SU-DHL-6 (cell line): Measurements from ENCODE around the gene SMAP2.

Experiments
- H2AFZ ChIP-seq: fragments of 200-600 bp; sonication (generic); 2 replicates; pipeline ENCODE4 v1.6.1; 2014; ENCODE audit warnings: low read depth, mild to moderate bottlenecking, moderate library complexity, mixed read lengths, antibody characterized with exemption, low read length; ENCODE audit not compliant: severe bottlenecking
- H3F3A ChIP-seq: fragments of 200-600 bp; shearing (Covaris generic); 2 replicates; pipeline ENCODE4 v1.6.0; 2016; ENCODE audit warnings: antibody characterized with exemption, mild to moderate bottlenecking; ENCODE audit not compliant: insufficient read depth
- H3K27ac ChIP-seq: fragments of 200-600 bp; sonication (generic); 2 replicates; pipeline ENCODE4 v1.5.1; 2016; ENCODE audit warnings: low read depth, mild to moderate bottlenecking, low read length, moderate library complexity, mixed read lengths
- H3K27me3 ChIP-seq: fragments of 200-600 bp; sonication (generic), shearing (Covaris generic); 2 replicates; pipeline ENCODE4 v1.6.0; 2014; ENCODE audit warnings: mild to moderate bottlenecking, low read length
- H3K36me3 ChIP-seq: fragments of 200-600 bp; sonication (generic); 2 replicates; pipeline ENCODE4 v1.6.1; 2014; ENCODE audit warnings: mild to moderate bottlenecking, low read length, mixed read lengths
- H3K4me2 ChIP-seq: fragments of 300-600, 200-600 bp; shearing (Covaris generic), sonication (generic); 2 replicates; pipeline ENCODE4 v1.6.0; 2014; ENCODE audit warnings: low read length, low read depth, mild to moderate bottlenecking; ENCODE audit not compliant: poor library complexity, severe bottlenecking
- H3K4me3 ChIP-seq: fragments of 200-600 bp; sonication (generic); 2 replicates; pipeline ENCODE4 v1.5.1; 2014; ENCODE audit warnings: antibody characterized with exemption, low read length, mild to moderate bottlenecking, mixed read lengths; ENCODE audit not compliant: insufficient read depth, poor library complexity, severe bottlenecking
- H3K79me2 ChIP-seq: fragments of 200-600 bp; sonication (generic); 2 replicates; pipeline ENCODE4 v1.6.1; 2014; ENCODE audit warnings: mild to moderate bottlenecking, low read length, moderate library complexity; ENCODE audit not compliant: insufficient read depth
- H3K9ac ChIP-seq: fragments of 200-600 bp; sonication (generic); 2 replicates; pipeline ENCODE4 v1.7.0; 2014; ENCODE audit warnings: mild to moderate bottlenecking, low read length
- H3K9me2 ChIP-seq: fragments of 200-600 bp; sonication (generic); replicated peaks from 2 replicates; pipeline ENCODE4 v1.6.1; 2014; ENCODE audit warnings: low read length; ENCODE audit not compliant: insufficient read depth
- H3K9me3 ChIP-seq: fragments of 200-600 bp; sonication (generic); 2 replicates; pipeline ENCODE4 v1.6.1; 2014; ENCODE audit warnings: low read length, mixed read lengths; ENCODE audit not compliant: insufficient read depth
- H4K20me1 ChIP-seq: fragments of 200-600 bp; sonication (generic); 2 replicates; pipeline ENCODE4 v1.6.1; 2014; ENCODE audit warnings: low read depth, mild to moderate bottlenecking, antibody characterized with exemption, low read length, moderate library complexity, mixed read lengths
- CTCF ChIP-seq: fragments of 200-600 bp; sonication (generic); IDR thresholded peaks from one replicate; pipeline ENCODE4 v1.5.1; 2017; ENCODE audit warnings: antibody characterized with exemption, mild to moderate bottlenecking, low read length, moderate library complexity; ENCODE audit not compliant: insufficient read depth, poor library complexity, severe bottlenecking
- EZH2phosphoT487 ChIP-seq: fragments of 200-600 bp; sonication (generic), shearing (Covaris generic); conservative IDR thresholded peaks from 2 replicates; pipeline ENCODE4 v1.6.1; 2018; ENCODE audit warnings: mild to moderate bottlenecking, antibody characterized with exemption, low read length, moderate library complexity, mixed read lengths

Gene SMAP2

GRCh38 chr1:40394491-40395172 lies 21.1 kb downstream of the SMAP2 start:
- Histone ChIP-seq H3K4me3 (no peak overlapping the region), H4K20me1 (peaks cover 21% of the 10 kb centered on the region; the same call in 1 of the 2 replicates), H3K9me3 (no peaks in the 10 kb centered on the region), H2AFZ (no peak overlapping the region), H3K36me3 (no peaks in the 10 kb centered on the region), H3K27ac (no peak overlapping the region), H3F3A (no peaks in the 10 kb centered on the region), H3K27me3 (no peaks in the 10 kb centered on the region), H3K4me2 (no peak overlapping the region), H3K9ac (no peak overlapping the region), H3K9me2 (no peaks in the 10 kb centered on the region), H3K79me2 (peaks cover 39% of the 10 kb centered on the region; the same call in 1 of the 2 replicates)
- TF ChIP-seq CTCF, result no peak
- no peak for TF ChIP-seq EZH2phosphoT487

- no peaks in the 10 kb centered on the region for H3K9me3 ChIP-seq
- H3K36me3 ChIP-seq, result no peaks in the 10 kb centered on the region
- H3K79me2 ChIP-seq, result peaks cover 39% of the 10 kb centered on the region; the same call in 1 of the 2 replicates
- H3K9me2 ChIP-seq, result no peaks in the 10 kb centered on the region
- H3K27ac ChIP-seq, result no peak overlapping the region
- H3K4me3 ChIP-seq, result no peak overlapping the region
- no peak overlapping the region for H3K4me2 ChIP-seq
- H2AFZ ChIP-seq, result no peak overlapping the region
- H3F3A ChIP-seq, result no peaks in the 10 kb centered on the region
- H3K9ac ChIP-seq, result no peak overlapping the region
- H4K20me1 ChIP-seq, result peaks cover 25% of the 10 kb centered on the region; the same call in 1 of the 2 replicates
- no peak for TF ChIP-seq CTCF
- TF ChIP-seq EZH2phosphoT487, result no peak
- no peaks in the 10 kb centered on the region for H3K27me3 ChIP-seq
These were observed 22.0 kb downstream of the SMAP2 start for GRCh38 chr1:40395190-40396175.

DNA sequence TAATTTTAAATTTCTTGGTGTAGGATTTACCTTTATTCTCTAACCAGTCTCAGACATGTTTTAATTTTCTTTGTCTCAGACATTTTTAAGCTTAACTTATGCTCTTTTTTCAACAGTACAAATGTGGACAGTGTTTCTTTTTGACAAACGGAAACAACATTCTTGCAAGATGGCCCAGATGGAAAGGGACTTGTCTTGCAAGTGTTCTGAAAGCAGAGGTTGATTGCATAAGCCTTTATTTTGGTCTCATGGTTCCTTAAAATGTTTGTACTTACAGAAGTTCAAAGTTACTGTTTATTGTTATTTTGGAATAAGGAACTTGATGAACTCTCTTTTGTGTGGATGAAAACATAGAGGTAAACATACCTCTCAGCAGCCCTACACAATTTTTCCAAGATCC lies 22.9 kb downstream of the SMAP2 start:
- Histone ChIP-seq H3K27me3 (no peaks in the 10 kb centered on the region), H3K4me3 (no peak overlapping the region), H3K79me2 (peaks cover 32% of the 10 kb centered on the region; the same call in 1 of the 2 replicates), H3F3A (no peaks in the 10 kb centered on the region), H3K4me2 (no peak overlapping the region), H3K36me3 (no peaks in the 10 kb centered on the region), H4K20me1 (peaks cover 25% of the 10 kb centered on the region; the same call in 1 of the 2 replicates), H3K27ac (no peak overlapping the region), H3K9me3 (no peaks in the 10 kb centered on the region), H2AFZ (no peak overlapping the region), H3K9ac (no peak overlapping the region), H3K9me2 (no peaks in the 10 kb centered on the region)
- TF ChIP-seq EZH2phosphoT487, result no peak
- TF ChIP-seq CTCF, result no peak
